ENCODE results near the gene SMYD3. TPM values are rescaled to one million over a fixed set of nuclear protein-coding genes. Genes with fewer than 3 reads are reported as not detected.

SMYD3 gene
- total and polyA plus RNA-seq, 9 of the 15 experiments (the other 6 are each of a cell fraction or from before 2014, with no cell fraction given): 128 to 440 (median 197) TPM

- H3K4me2 ChIP-seq (ENCODE audit: insufficient read depth, low read length): no peak overlapping the region
- no peaks in the 10 kb centered on the region for H3K79me2 ChIP-seq (ENCODE audit: control insufficient read depth, insufficient read depth, low read length)
- no peaks in the 10 kb centered on the region for H3K9me3 ChIP-seq (replicated peaks; ENCODE audit: control insufficient read depth, insufficient read depth, low read depth, low read length)
- H3K27ac ChIP-seq (ENCODE audit: extremely low read depth, low read depth, low read length): no peak overlapping the region
- H3K36me3 ChIP-seq (ENCODE audit: control insufficient read depth, insufficient read depth, low read length): no peaks in the 10 kb centered on the region
- in situ Hi-C loops (cut with MboI): loop anchor here (10.0 to 25.0 kb wide), 2 partner anchors 266 to 1124 kb away; partner anchors contain the start of gene KIF26B
- no peak overlapping the region for H3K4me3 ChIP-seq
- no peak for TF ChIP-seq DMBX1 (CRISPR knock-in tag; IDR thresholded peaks at IDR 0.05; ENCODE audit: borderline replicate concordance)
- TF ChIP-seq PREB (CRISPR knock-in tag; IDR thresholded peaks at IDR 0.05): no peak
- no peak for TF ChIP-seq ZNF57 (CRISPR knock-in tag; IDR thresholded peaks at IDR 0.05)
- no peak for TF ChIP-seq FOSL1 (tag; conservative IDR thresholded peaks at IDR 0.05)
- TF ChIP-seq ELF4 (CRISPR knock-in tag; IDR thresholded peaks at IDR 0.05): no peak
- TF ChIP-seq ZNF551 (CRISPR knock-in tag; IDR thresholded peaks at IDR 0.05): no peak
- no peak for TF ChIP-seq SMARCB1 (IDR thresholded peaks at IDR 0.05; ENCODE audit: insufficient read length, low read depth)
- no peak overlapping the region for H3K9ac ChIP-seq (ENCODE audit: insufficient read depth in 1 of 2, low read depth in 2 of 2, low read length in 2 of 2)
- H4K20me1 ChIP-seq (replicated peaks; ENCODE audit: control insufficient read depth, insufficient read depth, low read length): no peaks in the 10 kb centered on the region
- FAIRE-seq (no peak), DNase-seq (ENCODE audit: extremely low read depth in 1 of 4, low spot score in 3 of 4) (no peak), ATAC-seq (no peak)
- no TSS peak for BruUV-seq (replicated peaks)
- no peak overlapping the region for H2AFZ ChIP-seq (ENCODE audit: low read depth, low read length)
- no peaks in the 10 kb centered on the region for H3K27me3 ChIP-seq (ENCODE audit: control insufficient read depth in 2 of 2, insufficient read depth in 2 of 2, low read length in 2 of 2)
- CTCF ChIA-PET (ENCODE audit: low intra/inter-chr PET ratio): no interaction called here
- POLR2A ChIA-PET: interaction anchor here (1.4 kb wide), 1 partner anchor 16 kb away, joined by 3 read pairs; no protein-coding TSS in a partner anchor
- H3K9me1 ChIP-seq (ENCODE audit: control insufficient read depth, insufficient read depth, low read length): no peaks in the 10 kb centered on the region
- no peaks in the 10 kb centered on the region; a peak in 1 of 5 replicates for H3K4me1 ChIP-seq (replicated peaks in 1 of 2; ENCODE audit: control insufficient read depth in 2 of 2, insufficient read depth in 2 of 2, low read length in 2 of 2)
- intact Hi-C loops (cut with micrococcal nuclease): no loop called here
- 83% methylated on average over 6 of the region's 6 CpGs for WGBS (ENCODE audit: insufficient coverage, low coverage, missing lambda C conversion rate)
Observed at GRCh38 chr1:246278371-246278770, 228.7 kb downstream of the SMYD3 start.

All from K562 (cell line).